OCI-LY1 (cell line): Measurements from ENCODE around the gene NUDT2.

Experiments
- CTCF ChIP-seq: fragments of 200-600 bp; sonication (generic), shearing (Covaris generic); IDR thresholded peaks from 2 replicates; pipeline ENCODE4 v1.5.1; 2017; ENCODE audit warnings: mild to moderate bottlenecking, antibody characterized with exemption, low read length, moderate library complexity, mixed read lengths
- EZH2 ChIP-seq: fragments of 200-600 bp; sonication (generic), shearing (Covaris generic); IDR thresholded peaks from 2 replicates; pipeline ENCODE4 v1.8.0; 2017; ENCODE audit warnings: borderline replicate concordance, mixed run types, mild to moderate bottlenecking, antibody characterized with exemption, low read length, moderate library complexity, mixed read lengths

- TF ChIP-seq CTCF (no peak), EZH2 (no peak)
Observed at GRCh38 chr9:34386656-34387055, 57.3 kb downstream of the NUDT2 start.
